HepG2 (cell line): Measurements from ENCODE around the gene PYCR2. TPM values are rescaled to one million over a fixed set of nuclear protein-coding genes. Genes with fewer than 3 reads are reported as not detected.

Experiments used
- ATF1 ChIP-seq: IDR thresholded peaks from 2 replicates; pipeline ENCODE4 v1.6.1; 2016; ENCODE audit warnings: mild to moderate bottlenecking, control low read depth
- ATM ChIP-seq: fragments of 450-650 bp; IDR thresholded peaks from 2 replicates; pipeline ENCODE4 v1.7.1; 2017; ENCODE audit warnings: mild to moderate bottlenecking, borderline replicate concordance
- HMGA1 ChIP-seq: sonication (generic); formaldehyde crosslinking; conservative IDR thresholded peaks from 2 replicates; pipeline ENCODE4 v1.4.0; 2020; ENCODE audit warnings: missing genetic modification reagents
- KDM1A ChIP-seq: IDR thresholded peaks from 2 replicates; pipeline ENCODE4 v1.6.1; 2016; ENCODE audit warnings: missing compliant biosample characterization
- KDM3A ChIP-seq: IDR thresholded peaks from 2 replicates; pipeline ENCODE4 v1.6.1; 2018; ENCODE audit warnings: low read depth, missing compliant biosample characterization
- MEIS2 ChIP-seq: sonication (generic); formaldehyde crosslinking; IDR thresholded peaks from 2 replicates; pipeline ENCODE4 v1.9.0; 2021; ENCODE audit warnings: mild to moderate bottlenecking, missing genetic modification reagents
- POLR2AphosphoS2 ChIP-seq: IDR thresholded peaks from 2 replicates; pipeline ENCODE4 v1.6.1; 2011; ENCODE audit warnings: low read depth, low read length, improper control_type of control experiment
- THYN1 ChIP-seq: sonication (generic); formaldehyde crosslinking; IDR thresholded peaks from 2 replicates; pipeline ENCODE4 v1.8.1; 2023; ENCODE audit warnings: low read depth, mild to moderate bottlenecking, moderate library complexity, missing genetic modification reagents, borderline replicate concordance
- TOPORS ChIP-seq: sonication (generic); formaldehyde crosslinking; IDR thresholded peaks from 2 replicates; pipeline ENCODE4 v1.8.0; 2023; ENCODE audit warnings: mild to moderate bottlenecking, missing genetic modification reagents
- TRIM22 ChIP-seq: fragments of 450-650 bp; IDR thresholded peaks from 2 replicates; pipeline ENCODE4 v1.6.1; 2017
- ZBED4 ChIP-seq: sonication (generic); formaldehyde crosslinking; IDR thresholded peaks from 2 replicates; pipeline ENCODE4 v1.4.0; 2020; ENCODE audit warnings: missing genetic modification reagents, borderline replicate concordance
- ZFP62 ChIP-seq: sonication (generic); formaldehyde crosslinking; IDR thresholded peaks from 2 replicates; pipeline ENCODE4 v1.4.0; 2020; ENCODE audit warnings: missing genetic modification reagents
- ZGPAT ChIP-seq: IDR thresholded peaks from 2 replicates; pipeline ENCODE4 v1.6.1; 2016; ENCODE audit warnings: mild to moderate bottlenecking
- ZNF24 ChIP-seq: fragments of 450-650 bp; IDR thresholded peaks from 2 replicates; pipeline ENCODE4 v1.6.1; 2017; ENCODE audit warnings: antibody characterized with exemption, mild to moderate bottlenecking
- ZNF260 ChIP-seq: sonication (generic); formaldehyde crosslinking; IDR thresholded peaks from 2 replicates; pipeline ENCODE4 v1.4.0; 2020; ENCODE audit warnings: missing genetic modification reagents, low read depth, mild to moderate bottlenecking, borderline replicate concordance
- ZNF530 ChIP-seq: sonication (generic); formaldehyde crosslinking; IDR thresholded peaks from 2 replicates; pipeline ENCODE4 v1.5.0; 2020; ENCODE audit warnings: low read depth, mild to moderate bottlenecking, missing genetic modification reagents
- ZNF562 ChIP-seq: sonication (generic); formaldehyde crosslinking; IDR thresholded peaks from 2 replicates; pipeline ENCODE4 v1.8.0; 2022; ENCODE audit warnings: missing genetic modification reagents, borderline replicate concordance
- ZNF607 ChIP-seq: sonication (generic); formaldehyde crosslinking; IDR thresholded peaks from 2 replicates; pipeline ENCODE4 v1.5.1; 2020; ENCODE audit warnings: missing genetic modification reagents, mild to moderate bottlenecking, borderline replicate concordance
- polyA plus RNA-seq, 8 experiments: library from polyadenylated mRNA; depleted of rRNA in 3 of 8; stranded (reverse) in 7 of 8; unstranded in 1 of 8; fragments of >200 nt; fragmentation: Illumina TruSeq in 4 of 8; extraction: Trizol in 4 of 8; gene quantifications; 2 replicates each; pipeline versions ENCODE4 v1.2.1 to v1.2.3, GENCODE V29; 2011 to 2016; ENCODE audit warnings: low read depth in 4 of 8, missing spikeins in 1 of 8, mixed read lengths in 1 of 8; ENCODE audit not compliant: insufficient read depth in 1 of 8
- total RNA-seq, 5 experiments: library from RNA; depleted of rRNA; stranded (reverse); fragments of >200 nt; fragmentation: Illumina TruSeq; extraction: Trizol; gene quantifications; 2 replicates each; pipeline ENCODE4 v1.2.3, GENCODE V29; 2016; ENCODE audit warnings: low read depth in 1 of 5
- TF ChIP-seq, protein P1 (sequence below): IDR thresholded peaks from 2 replicates; pipeline ENCODE4 v1.6.1; 2018; ENCODE audit warnings: missing genetic modification reagents, mild to moderate bottlenecking, missing compliant biosample characterization
- TF ChIP-seq, protein P2 (sequence below): sonication (generic); formaldehyde crosslinking; IDR thresholded peaks from 2 replicates; pipeline ENCODE4 v1.4.0; 2020; ENCODE audit warnings: missing genetic modification reagents

The PYCR2 gene
- total and polyA plus RNA-seq, 2 of the 13 experiments (the other 11 are each of a cell fraction or from before 2014, with no cell fraction given): 47.2 to 47.8 TPM

DNA sequence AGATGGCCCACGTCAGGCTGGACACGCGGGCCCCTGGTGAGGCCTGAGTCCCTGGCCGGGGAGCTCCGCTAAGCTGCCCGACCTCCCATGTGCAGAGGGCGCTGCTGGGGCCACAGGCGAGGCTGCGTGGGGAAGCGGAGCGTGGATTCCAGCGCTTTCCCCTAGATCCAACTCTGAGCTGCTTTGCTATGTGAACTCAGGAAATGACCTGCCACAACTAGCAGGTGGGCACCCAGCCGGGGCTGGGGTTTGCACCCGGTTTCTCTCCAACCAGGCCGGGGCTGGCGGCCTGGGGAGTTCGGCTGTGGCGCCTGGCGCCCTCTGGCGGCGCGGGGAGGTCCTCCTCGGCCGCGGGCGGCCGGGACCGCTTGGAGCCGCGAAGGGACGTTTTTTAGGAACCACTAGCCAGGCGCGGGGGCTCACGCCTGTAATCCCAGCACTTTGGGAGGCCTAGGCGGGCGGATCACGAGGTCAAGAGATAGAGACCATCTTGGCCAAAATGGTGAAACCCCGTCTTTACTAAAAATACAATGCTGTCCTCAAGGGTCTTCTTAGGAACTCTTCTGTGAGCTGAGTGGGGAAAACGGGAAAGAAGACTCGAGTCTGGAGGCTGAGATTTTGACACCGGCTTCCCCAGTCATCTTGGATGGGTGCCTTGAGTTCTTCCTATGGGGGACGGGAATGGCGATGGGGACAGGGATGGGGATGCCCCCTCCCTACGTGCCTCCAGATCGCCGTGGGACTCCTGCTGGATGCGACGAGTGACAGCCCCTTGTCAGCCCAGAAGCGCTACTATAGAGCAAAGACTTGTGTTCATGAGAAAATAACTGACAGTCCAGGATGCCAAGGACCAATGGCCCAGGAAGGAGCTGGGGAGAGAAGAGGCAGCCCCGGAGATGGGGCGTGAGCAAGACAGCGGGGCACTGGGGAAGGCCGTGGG, 12.6 kb downstream of the PYCR2 start (continued):
- no peak for TF ChIP-seq ZNF607 (CRISPR knock-in tag)
- TF ChIP-seq ATM: no peak
- TF ChIP-seq, protein P1, sequence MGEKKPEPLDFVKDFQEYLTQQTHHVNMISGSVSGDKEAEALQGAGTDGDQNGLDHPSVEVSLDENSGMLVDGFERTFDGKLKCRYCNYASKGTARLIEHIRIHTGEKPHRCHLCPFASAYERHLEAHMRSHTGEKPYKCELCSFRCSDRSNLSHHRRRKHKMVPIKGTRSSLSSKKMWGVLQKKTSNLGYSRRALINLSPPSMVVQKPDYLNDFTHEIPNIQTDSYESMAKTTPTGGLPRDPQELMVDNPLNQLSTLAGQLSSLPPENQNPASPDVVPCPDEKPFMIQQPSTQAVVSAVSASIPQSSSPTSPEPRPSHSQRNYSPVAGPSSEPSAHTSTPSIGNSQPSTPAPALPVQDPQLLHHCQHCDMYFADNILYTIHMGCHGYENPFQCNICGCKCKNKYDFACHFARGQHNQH (CRISPR knock-in tag): 0 out of 2 replicates have a peak, but pooled peaks have one; percentile 16
- no peak for TF ChIP-seq MEIS2
- TF ChIP-seq TOPORS (CRISPR knock-in tag): no peak
- TF ChIP-seq POLR2AphosphoS2: no peak
- TF ChIP-seq ZNF24: no peak
- TF ChIP-seq ZBED4 (CRISPR knock-in tag): no peak
- no peak for TF ChIP-seq ATF1
- TF ChIP-seq KDM1A (CRISPR knock-in tag): no peak
- no peak for TF ChIP-seq KDM3A
- no peak for TF ChIP-seq ZNF562
- TF ChIP-seq HMGA1: no peak
- TF ChIP-seq ZFP62 (CRISPR knock-in tag): no peak
- no peak for TF ChIP-seq ZNF530
- TF ChIP-seq, protein P2, sequence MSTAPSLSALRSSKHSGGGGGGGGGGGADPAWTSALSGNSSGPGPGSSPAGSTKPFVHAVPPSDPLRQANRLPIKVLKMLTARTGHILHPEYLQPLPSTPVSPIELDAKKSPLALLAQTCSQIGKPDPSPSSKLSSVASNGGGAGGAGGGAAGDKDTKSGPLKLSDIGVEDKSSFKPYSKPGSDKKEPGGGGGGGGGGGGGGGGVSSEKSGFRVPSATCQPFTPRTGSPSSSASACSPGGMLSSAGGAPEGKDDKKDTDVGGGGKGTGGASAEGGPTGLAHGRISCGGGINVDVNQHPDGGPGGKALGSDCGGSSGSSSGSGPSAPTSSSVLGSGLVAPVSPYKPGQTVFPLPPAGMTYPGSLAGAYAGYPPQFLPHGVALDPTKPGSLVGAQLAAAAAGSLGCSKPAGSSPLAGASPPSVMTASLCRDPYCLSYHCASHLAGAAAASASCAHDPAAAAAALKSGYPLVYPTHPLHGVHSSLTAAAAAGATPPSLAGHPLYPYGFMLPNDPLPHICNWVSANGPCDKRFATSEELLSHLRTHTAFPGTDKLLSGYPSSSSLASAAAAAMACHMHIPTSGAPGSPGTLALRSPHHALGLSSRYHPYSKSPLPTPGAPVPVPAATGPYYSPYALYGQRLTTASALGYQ: no peak
- no peak for TF ChIP-seq ZNF260 (CRISPR knock-in tag)
- no peak for TF ChIP-seq THYN1 (CRISPR knock-in tag)
- TF ChIP-seq TRIM22: no peak
- TF ChIP-seq ZGPAT (CRISPR knock-in tag): no peak; the same call in 1 of the 2 replicates
